DOHH2 (cell line): ENCODE results near the gene CD3E.

Source experiments
- EZH2phosphoT487 ChIP-seq: fragments of 200-600 bp; sonication (generic); IDR thresholded peaks from 2 replicates; pipeline ENCODE4 v1.6.1; 2017; ENCODE audit warnings: borderline replicate concordance, mild to moderate bottlenecking, antibody characterized with exemption, low read length, moderate library complexity, mixed read lengths
- TF ChIP-seq, protein P1 (sequence below): fragments of 200-600 bp; sonication (generic); IDR thresholded peaks from one replicate; pipeline ENCODE4 v1.5.1; 2014; ENCODE audit warnings: antibody characterized with exemption, mild to moderate bottlenecking, low read depth, low read length; ENCODE audit not compliant: poor library complexity, severe bottlenecking

GRCh38 chr11:118359295-118359958, 54.9 kb downstream of the CD3E start, which contains the start of gene UBE4A:
- TF ChIP-seq, protein P1, sequence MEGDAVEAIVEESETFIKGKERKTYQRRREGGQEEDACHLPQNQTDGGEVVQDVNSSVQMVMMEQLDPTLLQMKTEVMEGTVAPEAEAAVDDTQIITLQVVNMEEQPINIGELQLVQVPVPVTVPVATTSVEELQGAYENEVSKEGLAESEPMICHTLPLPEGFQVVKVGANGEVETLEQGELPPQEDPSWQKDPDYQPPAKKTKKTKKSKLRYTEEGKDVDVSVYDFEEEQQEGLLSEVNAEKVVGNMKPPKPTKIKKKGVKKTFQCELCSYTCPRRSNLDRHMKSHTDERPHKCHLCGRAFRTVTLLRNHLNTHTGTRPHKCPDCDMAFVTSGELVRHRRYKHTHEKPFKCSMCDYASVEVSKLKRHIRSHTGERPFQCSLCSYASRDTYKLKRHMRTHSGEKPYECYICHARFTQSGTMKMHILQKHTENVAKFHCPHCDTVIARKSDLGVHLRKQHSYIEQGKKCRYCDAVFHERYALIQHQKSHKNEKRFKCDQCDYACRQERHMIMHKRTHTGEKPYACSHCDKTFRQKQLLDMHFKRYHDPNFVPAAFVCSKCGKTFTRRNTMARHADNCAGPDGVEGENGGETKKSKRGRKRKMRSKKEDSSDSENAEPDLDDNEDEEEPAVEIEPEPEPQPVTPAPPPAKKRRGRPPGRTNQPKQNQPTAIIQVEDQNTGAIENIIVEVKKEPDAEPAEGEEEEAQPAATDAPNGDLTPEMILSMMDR, result no peak
- TF ChIP-seq EZH2phosphoT487, result no peak
